HG02970 (cell line): ENCODE measurements around the gene CNTNAP4.

ENCODE experiments used
- ATAC-seq: cut with Tn5 transposase; IDR thresholded peaks from one replicate; pipeline ENCODE4 v1.9.1; 2021; ENCODE audit warnings: mild to moderate bottlenecking, moderate library complexity, moderate number of reproducible peaks; ENCODE audit not compliant: unreplicated experiment, low FRiP score

The CNTNAP4 gene

DNA sequence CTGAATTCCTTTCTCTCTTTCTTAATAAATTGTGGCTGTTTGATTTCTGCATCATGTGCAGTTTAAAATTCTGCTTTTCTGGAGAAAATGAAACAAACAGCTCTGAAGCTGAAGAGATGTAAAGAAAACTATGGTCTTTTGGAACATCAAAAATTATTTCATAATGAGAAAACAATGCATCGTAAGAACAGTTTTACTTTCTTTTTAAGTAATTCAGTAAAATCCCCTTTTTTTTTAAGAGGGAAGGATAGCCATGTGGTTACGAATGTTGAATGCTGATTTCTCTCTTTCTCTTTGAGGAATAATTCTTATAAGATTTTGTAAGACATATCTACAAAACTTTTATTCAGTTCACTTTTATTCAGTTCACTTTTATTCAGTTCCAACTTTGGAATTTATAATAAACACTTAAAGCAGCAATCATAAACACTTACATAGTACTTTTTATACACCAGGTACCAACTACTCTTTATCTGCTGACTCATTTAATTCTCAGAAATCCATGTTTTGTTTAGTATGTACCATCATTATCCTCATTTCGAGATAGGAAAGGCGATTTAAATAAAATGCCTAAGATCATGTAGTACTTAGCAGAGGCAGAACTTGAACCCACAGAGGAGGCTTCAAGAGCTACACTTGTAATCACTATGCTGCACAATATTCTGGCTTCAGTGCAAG lies 26.6 kb downstream of the CNTNAP4 start:
- no peak for ATAC-seq

DNA sequence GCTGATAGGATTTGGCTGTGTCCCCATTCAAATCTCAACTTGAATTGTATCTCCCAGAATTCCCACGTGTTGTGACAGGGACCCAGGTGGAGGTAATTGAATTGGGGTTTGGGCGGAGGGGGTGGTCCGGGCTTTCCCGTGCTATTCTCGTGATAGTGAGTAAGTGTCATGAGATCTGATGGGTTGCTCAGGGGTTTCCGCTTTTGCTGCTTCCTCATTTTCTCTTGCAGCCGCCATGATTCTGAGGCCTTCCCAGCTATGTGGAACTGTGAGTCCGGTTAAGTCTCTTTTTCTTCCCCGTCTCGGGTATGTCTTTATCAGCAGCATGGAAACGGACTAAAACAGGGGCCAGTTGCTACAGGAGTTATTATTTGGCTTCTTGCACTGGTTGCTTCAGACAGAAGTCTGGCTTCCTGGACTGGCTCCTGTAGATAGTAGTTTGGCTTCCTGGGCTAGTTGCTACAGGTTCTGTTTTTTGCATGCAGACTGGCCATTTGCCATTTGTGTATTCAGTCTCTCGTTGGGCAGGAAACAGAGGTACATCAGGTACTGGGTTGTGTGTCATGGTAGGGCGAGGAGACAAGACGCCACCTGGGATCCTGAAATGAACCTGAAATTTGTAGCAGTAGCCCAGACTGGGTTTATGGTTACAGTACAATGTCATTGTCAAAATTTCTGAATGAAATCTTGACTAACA lies 32.6 kb downstream of the CNTNAP4 start:
- no peak for ATAC-seq

DNA sequence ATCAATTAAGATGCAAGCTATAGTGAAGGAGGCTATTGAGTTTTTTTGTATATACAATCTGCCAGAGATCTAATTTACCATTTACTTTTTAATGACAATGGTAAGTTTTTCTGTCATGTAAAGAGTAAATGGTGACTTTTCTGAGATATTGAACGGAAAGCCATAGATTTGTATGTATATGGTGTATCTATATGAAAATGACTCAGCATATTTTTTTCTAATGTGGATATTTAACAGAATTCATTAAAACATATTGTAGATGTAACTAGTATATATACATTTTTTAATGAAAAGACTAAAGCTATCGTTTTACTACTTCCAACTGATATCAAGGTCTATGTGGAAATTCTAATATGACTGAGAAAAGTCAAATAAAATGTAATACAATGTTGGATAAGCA lies 34.1 kb downstream of the CNTNAP4 start:
- ATAC-seq, result no peak

DNA sequence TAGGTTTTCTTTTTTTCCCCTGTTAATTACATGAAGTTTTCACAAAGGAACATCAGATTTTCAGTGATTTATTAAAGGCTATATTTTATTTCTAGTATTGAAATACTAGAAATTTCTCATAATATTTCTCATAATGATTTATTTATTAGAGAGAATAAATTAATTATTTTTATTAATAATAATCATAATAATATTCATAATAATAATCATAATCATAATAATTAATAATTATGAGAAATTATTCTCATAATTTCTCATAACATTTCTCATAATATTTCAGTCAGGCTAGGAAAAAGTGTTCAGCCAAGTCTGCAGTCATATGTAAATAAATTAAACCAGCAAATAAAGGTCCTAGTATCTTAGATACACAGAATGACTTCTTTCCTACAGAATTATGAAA lies 41.4 kb downstream of the CNTNAP4 start:
- ATAC-seq, result no peak

DNA sequence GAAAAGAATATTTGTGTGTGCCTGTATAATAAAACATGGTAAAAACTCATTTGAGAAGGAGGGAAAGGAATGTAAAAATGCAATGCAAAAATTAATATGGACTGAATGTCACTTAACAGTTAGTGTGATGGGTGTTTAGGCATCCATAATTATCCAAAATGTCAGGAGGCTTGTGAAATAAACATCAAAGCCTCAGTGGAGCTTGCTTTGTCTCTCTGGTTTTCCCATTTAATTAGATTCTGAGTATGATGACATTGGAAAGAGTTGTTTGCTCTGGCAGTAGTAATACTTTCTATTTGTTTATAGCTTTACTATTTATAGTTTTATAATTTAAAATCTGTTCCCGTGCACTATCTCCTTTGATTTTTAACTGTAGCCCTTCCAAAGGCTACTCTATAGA lies 51.9 kb downstream of the CNTNAP4 start:
- no peak for ATAC-seq

DNA sequence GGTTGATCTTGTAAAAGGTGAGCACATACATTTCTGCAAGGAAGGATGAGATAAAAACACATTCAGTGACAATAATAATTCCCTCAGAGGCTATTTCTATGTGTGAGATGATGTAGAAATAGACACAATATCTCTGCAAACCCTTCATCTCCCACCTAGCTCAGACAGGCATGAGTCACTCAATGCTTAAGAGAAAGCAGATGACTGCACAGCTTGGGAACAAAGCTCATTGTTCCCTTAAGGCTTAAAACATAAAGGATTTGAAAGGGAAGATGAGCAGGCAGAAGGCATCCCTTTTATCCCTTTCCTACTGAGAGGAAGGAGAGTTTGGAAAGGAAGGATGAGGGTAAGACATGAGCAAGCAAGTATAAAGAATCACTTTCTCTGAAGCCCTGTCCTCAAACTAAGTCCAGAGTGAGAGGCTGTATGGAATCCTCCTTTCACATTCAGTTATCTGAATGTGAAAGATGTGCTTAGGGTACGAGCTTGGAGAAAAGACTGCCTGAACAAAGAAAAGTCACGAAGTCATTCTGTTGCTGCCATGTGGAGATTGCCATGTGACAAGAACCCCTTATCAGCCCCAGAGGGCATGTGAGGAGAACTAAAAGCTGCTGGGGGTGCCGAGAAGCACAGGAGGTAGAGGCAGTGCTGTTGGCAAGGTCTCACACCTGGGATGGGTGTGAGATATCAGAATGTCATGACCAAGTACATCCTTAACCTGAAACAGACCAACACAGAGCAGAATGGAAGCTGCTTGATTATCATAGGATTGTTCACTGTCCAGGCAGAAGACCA lies 58.2 kb downstream of the CNTNAP4 start:
- ATAC-seq, result no peak

DNA sequence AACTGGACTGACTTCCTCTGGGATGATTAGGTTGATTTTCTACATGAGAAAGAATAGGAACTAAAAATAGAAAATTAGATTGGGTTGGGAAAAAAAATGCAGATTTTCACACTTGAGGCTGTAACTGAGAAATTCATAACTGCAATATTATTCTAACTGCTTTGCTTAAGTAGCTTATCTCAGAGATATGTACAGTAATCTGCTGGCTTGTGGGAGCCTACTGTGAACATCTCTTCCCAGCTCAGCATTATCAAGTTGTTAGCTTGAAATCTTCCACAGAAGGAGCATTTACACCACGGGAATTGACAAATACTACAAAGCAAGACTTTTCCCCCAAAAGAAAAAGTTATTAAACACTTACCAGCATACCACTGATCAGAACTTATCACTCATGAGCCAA lies 58.9 kb downstream of the CNTNAP4 start:
- ATAC-seq, result no peak

DNA sequence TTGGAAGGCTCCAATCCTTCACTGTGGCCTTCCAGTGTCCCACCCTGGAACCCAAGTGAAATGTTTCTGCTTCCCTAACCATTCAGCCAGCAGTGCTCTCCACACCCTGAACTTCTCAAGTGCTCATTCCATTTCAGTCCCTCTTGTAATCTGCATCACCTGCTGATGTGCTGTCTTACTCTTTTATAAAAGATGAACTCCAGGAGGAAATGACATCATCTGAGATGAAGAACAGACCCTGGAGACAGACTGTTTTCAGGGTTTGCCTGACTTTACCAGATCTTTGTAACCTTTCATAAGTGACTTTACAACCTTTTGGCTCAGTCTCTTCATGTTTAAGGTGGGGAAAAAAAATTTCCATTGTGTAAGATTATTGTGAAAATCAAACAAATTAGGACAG lies 61.3 kb downstream of the CNTNAP4 start:
- no peak for ATAC-seq

DNA sequence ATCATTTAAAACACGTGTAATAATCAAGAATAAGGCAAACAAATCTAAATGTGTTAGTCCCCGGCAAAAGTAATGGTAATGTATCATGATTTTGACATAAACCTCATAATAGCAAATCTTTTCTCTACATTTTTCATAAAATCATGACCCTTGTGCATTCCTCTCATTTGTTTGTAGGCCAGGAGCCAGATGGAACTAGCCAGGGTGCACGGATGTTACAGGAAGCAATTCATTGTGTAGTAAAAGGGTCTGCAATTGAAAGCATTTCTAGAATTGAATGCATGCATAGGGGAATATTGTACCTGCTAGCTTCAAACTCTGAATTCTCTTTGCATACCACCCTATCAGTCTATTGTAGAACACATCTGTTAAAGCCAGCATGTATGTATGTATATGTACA lies 66.6 kb downstream of the CNTNAP4 start:
- no peak for ATAC-seq

DNA sequence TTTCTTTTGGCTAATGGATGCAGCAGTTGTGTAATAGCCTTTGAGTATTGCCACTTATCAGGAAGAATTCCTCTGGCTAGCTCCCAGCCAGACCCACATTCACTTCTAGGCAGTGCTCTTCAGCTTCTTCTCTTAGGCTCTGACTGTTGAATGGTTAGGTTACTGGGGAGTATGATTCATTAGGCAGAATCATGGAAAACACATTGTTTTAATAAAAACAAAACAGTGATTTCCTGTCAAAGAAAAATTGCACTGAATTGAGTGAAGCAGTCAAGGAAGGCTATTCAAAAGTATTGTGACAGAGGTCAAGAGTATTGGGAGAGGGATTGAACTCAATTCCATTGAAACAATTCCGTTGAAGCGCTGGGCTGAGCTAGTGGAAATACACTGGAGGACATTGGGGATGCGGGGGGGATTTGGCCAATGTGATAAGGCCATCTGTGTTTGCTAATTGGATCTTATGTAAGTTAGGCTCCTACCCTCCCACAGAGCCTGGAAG lies 68.0 kb downstream of the CNTNAP4 start:
- ATAC-seq, result no peak

DNA sequence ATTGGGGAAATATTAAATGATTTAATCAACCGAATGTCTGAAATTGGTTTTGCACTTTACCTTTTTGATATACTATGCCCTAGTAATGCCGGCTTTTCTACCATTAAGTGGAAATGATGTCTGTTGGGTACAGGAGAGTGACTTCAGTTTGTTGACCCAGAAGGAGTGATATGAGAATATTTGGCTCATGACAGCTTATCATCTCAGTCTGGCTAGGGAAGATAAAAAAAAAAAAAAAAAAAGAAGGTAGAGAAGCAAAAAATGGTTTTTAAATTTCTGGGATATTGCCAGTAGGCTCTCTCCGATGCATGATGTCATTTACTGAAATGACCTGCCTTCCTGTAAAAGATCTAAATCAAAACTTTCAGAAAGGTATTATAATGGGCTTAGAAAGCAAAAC lies 69.0 kb downstream of the CNTNAP4 start:
- no peak for ATAC-seq

DNA sequence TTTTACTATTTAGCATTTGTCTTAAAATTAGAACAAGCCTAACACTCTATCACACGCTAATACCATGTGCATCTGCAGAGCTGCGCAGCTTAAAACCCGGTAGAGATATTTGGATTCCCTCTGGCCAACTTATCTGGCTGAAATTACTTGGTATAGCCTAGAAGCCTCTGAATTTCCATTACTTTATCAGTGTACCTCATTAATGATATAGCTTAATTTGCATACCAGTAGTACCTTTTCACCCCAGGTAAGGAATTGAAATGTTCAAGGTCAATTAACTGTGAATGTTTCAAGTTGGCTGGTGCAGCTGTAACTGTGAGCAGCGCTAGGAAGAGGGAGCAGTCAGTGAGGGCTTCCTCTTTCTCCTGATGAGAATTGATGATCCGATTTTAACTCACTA lies 74.2 kb downstream of the CNTNAP4 start:
- ATAC-seq, result no peak

DNA sequence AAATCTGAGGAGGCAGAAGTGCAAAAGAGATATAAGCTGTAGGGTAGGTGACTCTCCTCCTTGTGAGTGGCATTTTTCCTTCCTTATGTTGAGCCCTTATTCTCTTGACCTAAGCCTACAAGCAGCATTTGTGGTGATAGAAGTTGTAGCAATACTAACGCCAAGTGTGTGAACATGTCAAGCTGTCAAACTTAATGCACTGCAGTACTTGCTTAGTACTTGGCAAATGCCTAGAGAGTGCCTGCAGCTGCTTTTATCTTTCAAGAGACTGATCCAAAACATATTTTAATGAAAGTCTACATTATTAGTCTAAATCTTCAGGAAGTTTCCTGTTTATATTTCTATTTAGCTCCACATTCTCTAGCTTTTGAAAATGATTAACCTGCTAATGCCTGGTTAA lies 83.2 kb downstream of the CNTNAP4 start:
- no peak for ATAC-seq

DNA sequence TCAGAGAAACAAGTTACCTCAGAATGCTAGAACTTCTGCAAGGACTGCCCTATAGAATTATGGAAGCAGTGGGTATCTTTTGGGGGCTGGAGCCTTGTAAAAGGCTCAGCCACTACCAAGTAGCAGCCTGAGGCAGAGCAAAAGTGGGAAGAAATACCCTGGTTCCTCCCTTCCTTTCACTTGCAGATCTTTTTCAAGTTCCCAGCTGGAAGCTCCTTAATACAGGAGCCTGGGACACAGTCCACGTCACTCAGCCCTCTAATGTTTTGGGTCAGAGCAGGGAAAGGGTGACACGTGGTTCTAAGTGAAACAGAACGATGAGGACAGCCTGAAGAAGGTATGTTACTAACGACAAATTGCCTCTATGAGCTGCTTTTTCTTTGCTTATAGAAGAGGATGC lies 93.1 kb downstream of the CNTNAP4 start:
- ATAC-seq, result no peak

DNA sequence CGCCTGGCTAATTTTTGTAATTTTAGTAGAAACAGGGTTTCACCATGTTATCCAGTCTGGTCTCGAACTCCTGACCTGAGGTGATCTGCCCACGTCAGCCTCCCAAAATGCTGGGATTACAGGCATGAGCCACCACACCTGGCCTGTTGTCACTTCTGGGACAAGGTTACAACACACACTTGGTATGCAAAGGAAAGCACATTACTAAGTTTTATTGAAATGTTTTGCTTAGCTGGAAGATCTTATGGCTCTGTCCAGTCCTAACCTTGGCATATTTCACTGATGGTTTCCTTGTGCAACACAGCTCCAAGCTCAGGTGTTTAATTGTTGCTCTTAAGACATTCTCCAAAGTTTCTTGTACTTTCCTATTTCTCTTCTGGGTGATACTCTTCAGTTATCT lies 94.2 kb downstream of the CNTNAP4 start:
- ATAC-seq, result no peak

DNA sequence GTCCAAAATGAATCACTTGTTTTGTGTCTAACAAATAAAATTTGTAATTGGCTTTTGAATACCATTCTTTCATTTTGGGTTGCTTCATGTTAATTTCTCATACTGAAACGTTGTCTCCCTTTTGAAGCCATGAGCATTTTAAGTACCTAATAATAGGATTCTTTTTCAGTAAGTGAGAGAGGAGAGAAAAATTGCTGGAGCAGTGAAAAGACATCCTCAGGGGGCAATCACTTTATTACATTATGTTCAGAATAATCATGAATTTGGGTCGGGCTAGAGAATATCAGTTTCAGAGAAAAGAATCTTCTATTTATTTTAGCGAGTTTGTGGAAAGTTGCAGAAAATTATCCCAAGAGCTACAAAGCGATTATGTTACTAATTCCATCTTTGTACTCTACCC lies 96.8 kb downstream of the CNTNAP4 start:
- no peak for ATAC-seq

DNA sequence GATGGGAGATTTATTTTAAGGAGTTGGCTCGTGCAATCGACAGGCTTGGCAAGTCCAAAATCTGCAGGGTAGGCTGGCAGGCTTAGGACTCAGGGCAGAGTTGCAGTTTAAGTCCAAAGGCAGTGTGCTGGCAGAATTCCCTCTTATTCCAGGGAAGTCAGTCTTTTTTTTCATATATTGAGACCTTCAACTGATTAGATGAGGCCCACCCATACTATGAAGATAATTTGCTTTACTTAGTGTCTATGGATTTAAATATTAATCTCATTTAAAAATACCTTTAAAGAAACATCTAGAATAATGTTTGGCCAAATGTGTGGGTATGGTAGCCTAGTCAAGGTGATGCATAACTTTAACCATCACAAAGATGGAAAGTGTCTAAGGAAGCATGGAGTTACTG lies 99.8 kb downstream of the CNTNAP4 start:
- no peak for ATAC-seq

DNA sequence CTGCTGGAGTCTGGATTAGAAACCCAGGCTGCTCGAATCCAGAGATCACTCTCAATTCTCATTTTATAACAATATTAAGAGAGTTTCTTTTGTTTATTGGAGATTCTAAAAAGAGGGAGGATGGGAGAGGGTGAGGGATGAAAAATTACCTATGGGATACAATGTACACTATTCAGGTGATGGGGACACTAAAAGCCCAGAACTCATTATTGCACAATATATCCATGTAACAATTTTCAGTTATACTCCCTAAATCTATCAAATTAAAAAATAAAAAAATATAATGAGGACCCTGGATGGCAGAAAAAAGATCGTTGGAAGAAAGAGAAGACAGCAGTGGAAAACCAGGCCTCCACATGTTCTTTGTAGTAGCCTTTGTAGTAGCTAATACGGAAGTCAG lies 100.8 kb downstream of the CNTNAP4 start:
- ATAC-seq, result no peak

DNA sequence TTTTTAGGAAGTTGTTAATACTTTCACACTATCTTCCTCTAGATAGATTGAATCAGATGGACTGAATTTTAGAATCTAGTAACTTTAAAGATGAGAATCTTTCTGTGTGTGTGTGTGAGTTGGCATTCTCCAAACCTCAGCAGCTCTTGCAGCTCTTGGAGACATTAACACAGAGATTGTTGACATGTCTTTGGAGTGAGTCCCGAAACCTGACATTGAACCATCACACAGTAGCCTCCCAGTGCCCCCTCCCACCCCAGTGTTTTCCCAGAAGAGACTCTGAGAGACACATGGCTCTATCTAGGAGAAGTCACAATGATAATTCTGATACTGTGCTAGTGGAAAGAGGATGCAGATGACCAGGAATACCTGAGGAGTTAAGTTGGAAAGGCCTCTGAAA lies 103.9 kb downstream of the CNTNAP4 start:
- ATAC-seq, result no peak

DNA sequence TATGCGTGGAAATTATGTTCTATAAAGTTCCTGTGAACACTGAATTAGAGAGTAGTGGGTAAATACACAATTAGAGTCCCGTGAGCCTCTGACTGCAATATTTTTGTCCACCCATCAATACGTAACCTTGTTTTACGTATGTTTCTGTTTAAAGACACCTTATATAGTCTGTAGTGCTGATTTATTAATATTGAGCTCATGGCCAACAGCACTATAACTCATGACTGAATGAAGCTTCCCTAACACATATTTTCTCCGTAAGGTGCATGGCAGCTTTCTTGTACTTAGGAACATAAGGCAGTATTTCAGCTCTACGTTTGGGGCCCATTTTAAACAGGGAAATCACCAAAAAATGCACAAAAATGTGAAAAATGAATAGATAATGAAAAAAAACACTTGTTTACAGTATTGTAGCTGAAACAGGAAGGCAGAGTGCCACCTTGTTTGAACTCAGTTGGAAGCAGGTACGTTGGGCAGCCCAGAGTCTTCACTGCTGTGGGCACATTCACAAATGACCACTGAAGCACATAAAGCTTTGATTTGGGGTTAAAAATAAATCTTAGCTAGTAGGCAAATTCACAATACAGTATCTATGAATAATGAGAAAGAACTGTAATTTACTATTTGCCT lies 108.5 kb downstream of the CNTNAP4 start:
- no peak for ATAC-seq

DNA sequence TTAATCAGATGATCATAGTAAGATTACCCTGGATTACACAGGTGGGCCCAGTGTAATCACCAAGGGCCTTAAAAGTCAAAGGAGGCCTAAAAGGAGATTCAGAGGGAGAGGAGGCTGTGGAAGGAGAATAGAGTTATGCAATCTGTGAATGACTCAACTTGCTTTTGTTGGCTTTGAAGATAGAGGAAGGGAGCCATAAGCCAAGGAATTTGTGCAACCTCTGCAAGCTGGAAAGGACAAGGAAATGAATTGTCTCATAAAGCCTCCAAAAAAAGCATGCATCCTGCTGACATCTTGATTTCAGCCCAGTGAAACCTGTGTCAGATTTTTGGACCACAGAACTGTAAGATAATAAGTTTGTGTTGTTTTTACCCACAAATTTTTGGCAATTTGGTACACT lies 109.6 kb downstream of the CNTNAP4 start:
- ATAC-seq, result no peak
